Measurements from ENCODE around the gene MCM3AP.

Gene MCM3AP

DNA sequence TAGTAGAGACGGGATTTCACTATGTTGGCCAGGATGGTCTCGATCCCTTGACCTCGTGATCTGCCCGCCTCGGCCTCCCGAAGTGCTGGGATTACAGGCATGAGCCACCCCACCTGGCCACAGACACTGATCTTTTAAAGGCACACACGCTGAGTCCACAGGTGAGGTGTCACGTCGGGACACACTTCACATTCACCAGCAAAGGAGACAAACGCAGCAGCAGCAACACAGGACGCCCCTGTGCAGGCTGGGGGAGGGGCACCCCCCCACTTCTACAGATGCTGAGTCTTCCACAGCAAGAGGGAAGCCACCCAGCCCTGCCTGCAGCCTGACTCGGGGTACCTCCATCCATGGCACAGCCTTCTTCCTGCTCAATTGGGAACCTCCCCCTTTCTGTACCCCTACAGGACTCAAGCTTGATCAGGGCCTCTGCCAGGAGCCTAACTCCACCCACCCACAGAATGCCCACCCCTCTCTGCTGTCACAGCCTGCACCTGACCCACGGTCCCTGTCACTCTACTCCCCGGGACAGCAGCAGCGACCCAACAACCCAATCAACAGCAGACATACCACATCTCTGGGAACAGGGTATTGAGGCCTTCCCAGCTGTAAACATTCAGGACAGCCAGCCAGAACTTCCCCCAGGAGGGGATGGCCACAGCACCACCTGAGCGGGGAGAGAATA is 66.4 kb downstream of the MCM3AP start:
- no peak for DNase-seq (ENCODE audit: low read depth)

DNA sequence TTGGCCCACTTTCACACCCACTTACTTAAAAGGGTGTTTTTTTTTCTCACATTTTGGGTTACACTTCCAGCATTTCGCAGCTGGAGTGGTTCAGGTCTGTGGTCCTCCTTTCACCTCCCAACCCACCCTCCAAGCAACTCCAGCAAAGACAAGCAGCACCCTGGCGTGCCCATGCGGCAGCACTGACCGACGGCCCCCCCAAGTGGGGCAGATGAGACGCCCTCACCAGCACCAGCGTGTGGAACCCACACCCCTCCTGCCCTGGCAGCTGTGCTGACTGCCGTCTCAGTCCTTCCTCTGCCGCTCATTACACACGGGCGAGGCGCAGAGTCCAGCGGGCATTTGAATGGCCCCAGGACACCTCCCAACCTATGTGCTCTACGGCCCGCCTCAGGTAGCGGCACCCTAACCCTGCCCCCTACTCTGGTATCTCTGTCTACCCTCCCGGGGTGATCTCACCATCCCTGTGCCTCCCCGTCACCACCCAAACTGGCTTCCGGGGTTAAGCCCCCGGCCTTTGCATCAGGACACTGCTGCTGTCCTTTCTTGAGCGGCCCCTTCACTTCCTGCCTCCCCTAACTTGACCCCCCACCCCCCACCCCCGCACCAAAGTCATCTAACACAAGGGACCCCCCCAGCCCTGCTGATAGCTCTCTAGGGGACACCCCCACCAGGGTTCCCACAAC is 67.8 kb downstream of the MCM3AP start:
- DNase-seq (ENCODE audit: low read depth), result no peak

DNA sequence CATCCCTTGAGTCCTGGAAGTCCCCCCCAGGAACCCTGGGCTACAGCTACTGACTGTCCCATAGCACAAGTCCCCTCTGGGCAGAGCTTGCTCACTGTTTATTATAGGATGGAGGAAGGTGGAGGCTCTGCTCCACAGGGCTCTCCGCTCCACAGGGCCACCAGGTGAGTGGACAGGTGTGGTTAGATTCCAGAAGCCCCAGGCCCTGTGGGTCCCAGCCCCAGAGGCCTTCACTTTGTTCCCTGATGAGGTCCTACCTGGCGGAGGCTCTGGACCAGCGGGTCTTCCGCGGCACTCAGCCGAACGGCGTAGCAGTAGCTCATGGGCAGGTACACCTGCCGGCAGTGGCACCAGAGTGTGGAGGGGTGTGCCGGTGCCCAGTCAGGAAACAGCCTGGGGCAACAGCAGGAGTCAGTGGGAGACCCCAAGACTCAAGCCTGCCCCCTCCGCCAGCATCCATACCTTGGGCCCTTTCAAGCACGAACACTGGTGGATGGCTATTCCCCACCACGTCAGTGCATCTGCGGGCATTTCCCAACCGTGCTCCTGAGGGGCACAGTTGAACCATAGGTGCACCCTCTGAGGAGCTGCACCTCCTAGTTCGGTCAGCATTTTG is 69.2 kb downstream of the MCM3AP start:
- no peak for DNase-seq (ENCODE audit: low read depth)

DNA sequence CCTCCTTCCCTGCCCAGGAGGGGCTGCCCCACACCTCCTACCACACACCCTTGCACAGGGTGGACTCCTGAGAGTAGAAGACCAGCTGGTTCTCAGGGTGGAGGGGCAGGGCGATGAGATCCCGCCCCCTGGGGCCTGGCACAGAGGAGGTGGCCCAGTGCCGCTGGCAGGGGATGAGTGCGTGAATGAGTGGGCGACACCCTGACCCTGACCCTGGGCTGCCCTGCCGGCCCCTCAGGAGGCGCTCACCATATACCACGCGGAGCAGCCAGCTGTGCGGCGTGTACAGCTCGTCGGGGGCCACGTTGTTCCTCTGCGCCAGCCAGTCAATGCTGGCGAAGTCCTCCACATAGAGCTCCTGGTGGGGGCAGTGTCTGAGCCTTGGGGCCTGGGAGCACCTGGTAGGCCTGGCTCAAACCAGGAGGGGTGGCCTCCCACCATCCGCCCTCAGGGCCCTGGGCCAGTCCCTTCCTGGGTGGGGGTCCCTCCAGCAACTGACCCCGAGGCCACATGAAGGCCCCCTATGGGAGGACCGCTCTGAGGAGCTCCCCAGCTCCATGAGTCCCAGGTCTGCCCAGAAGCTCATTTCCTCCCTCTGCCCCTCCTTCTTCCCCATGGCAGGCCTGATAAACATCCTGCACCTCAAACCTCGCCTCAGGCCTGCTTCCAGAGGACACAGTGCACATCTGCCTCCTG is 69.8 kb downstream of the MCM3AP start:
- no peak for DNase-seq (ENCODE audit: low read depth)

DNA sequence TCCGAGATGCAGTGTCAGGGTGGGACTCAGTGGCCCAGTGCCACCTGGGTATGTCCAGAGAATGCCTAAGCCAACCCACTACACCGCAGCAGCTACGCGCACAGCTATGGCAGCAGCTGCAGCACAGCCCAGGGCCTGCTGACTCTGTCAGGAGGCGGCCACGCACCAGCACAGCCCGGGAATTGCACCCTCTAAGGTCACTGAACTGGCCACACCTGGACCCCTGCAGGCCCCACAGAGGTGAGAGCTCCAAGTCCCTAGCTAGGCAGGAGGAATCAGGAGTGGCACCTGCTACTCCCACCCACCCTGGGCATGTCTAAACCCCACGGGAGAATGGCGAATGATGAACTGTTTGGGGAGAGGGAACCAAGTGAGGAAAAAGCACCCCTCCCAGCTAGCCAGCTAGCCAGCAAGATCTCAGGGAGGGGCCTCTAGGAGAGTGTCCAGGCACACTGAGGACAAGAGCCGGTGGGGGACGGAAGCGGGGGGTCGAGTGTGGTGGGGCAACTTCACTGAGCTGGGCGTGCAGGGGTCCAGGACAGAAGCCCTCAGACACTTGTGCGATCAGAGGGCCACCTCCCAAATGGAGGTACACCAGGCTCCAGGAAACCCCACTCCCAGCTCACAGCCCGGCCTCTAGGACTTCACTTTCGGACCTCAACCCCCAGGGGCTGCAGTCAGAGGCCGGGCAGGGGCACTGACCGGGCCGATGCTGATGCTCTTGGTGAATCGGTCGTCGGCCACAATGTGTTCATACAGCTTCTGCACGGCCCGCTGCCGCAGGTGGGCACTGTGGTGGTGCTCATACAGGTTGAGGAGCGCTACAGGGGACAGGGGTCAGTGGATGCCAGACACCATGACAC is 70.7 kb downstream of the MCM3AP start:
- DNase-seq (ENCODE audit: low read depth), result no peak

DNA sequence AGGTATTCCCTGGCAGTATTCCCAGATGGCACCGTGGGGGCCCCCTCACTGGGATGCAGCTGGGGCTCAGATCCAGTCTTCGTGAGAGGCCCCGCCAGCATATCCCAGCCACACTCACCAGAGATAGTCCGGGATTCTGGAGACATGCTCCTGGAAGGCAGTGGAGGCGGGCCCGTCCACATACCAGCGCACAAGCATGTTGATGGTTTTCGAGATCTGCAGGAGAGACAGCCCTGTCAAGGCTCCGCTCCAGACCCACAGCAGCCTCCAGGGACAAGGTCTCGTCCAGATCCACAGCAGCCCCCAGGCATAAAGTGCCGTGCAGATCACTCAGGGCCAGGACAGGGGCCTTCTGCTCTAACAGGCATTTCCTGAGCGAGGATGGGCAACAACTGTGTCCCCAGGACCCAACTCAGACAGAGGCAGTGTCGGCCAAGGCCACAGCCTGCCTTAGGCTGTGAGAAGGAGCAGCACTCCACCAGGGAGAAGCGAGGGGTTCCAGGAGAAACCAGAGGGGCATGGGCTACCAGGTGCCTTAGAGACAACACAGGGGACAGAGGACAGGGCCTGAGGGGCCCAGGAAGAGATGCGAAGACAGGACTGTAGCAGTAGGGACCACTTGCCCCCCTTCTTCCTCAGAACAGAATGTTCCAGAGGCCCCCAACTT is 71.7 kb downstream of the MCM3AP start:
- no peak for DNase-seq (ENCODE audit: low read depth)

DNA sequence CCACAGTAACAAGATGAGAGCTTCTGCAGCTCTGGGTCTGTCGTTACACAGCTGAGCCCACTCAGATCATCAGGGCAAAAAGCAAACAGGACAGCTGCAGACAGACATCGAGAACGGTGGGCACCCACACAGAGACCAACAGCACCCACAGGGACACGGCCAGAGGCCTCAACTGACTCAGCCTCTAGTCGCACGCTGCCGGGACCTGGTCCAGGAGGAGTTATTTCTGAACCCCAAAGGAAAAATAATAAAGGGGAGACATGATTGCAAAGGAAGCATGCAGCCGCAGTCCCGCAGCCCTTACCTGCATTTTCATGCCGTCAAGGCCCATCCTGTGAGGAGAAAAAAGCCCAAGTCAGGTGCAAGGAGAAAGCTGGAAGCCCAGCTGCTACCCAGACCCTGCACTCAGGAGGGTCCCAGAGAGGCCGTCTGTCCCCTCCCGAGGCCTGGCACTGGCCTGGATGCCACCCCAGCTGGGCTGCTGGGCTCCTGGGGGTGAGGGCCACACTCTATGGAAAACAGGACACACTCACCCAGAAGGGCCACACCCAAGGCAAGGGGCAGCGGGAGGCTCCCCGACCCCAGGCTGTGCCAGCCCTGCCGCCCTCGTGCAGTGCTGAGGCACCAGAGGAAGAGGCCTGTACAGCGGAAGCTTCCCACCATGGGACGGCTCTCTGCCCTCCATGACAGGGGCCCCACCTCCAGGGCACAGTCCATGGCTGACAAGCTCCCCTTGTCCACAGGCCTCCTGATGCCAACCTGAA is 72.5 kb downstream of the MCM3AP start:
- no peak for DNase-seq (ENCODE audit: low read depth)

DNA sequence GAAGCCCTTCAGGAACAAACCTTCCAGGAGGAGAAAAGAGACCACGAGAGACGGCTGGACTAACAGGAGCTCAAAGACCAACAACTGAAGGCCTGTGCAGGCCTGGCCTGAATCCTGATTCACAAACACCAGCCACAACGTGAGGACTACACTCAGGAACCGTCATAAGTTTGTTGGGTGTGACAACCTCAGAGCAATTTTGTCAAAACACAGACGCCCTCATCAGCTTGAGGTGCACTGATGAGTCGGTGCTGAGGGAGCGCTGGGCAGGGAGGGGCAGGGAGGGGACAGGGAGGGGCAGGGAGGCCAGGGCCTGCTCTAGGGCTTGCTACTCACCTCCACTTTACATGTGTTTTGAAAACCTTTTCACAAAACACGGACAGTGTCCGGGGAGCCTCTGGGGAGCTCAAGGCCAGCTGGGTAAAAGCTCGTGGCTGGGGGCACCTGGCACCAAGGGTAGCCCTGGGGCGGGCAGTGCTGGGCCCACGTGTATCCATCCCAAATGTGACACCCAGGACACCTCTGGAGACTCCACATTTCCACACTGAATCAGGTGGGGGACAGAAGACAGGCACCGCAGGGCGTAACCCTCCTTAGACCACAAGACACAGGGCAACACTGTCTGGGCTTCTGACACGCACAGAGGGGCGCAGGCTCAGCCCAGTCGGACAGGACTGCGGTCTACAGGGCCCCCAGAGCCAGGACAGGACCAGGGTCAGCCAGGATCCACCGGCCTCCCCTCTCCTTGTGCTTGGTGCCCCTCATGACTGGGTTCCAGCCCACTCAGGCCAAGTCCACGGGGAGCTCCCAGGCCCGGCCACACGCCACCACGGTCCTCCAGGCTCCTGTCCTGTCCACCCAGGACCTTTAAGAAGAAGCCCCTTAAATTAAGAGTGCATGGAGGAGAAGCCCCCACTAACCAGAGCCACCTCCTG is 73.4 kb downstream of the MCM3AP start:
- DNase-seq (ENCODE audit: low read depth), result no peak

DNA sequence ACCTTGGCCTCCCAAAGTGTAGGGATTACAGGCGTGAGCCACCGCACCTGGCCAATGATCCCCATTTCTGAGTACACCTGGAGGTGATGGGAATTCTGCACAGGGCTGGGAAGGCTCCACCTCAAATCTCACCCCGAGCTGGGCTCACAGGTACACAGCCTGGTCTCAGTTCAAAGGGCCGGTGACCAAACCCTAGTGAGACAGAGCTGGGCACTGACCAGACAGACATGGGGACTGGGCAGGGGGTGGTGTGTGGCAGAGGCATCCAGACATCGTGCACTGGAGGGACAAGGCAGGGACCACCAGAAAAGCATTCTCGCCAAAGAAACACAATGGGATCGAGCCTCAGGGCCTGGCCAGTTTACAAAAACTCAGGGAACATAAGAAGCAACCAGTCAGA is 74.0 kb downstream of the MCM3AP start:
- no peak for DNase-seq (ENCODE audit: low read depth)

DNA sequence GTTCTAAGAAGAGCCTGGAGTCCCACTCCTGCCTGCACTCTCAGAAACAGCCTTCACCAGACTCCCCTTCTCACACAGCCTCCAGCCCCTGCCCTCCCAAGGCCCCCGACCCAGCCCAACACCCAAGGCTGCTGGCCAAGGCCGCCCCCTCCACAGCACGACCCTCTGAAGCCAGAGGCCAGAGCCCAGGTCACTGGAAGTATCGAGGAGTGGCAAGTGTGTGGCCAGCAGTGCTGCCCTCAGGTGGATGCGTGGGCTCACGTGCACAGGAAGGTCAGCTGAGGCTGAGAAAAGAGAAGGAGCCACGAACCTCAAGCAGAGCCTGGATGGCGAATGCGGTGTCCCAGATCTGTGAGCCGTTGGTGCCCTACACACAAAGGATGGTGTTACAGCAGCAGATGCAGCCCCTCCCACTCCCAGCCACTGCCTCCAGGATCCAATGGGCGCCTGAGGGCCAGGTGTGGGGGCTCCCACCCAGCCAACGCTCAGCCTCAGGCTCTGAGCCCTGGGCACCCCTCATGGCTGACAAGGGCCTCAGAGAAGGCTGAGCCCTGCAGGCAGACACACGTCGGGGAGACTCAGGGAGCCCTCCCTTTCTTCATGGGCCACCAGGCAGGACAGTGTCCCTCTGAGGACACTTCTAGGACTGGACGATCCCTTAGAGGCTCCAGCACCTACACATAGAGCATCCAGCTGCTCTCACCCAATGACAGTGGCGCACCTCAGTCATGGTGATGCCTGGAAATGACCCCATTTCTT is 74.9 kb downstream of the MCM3AP start:
- DNase-seq (ENCODE audit: low read depth), result no peak

DNA sequence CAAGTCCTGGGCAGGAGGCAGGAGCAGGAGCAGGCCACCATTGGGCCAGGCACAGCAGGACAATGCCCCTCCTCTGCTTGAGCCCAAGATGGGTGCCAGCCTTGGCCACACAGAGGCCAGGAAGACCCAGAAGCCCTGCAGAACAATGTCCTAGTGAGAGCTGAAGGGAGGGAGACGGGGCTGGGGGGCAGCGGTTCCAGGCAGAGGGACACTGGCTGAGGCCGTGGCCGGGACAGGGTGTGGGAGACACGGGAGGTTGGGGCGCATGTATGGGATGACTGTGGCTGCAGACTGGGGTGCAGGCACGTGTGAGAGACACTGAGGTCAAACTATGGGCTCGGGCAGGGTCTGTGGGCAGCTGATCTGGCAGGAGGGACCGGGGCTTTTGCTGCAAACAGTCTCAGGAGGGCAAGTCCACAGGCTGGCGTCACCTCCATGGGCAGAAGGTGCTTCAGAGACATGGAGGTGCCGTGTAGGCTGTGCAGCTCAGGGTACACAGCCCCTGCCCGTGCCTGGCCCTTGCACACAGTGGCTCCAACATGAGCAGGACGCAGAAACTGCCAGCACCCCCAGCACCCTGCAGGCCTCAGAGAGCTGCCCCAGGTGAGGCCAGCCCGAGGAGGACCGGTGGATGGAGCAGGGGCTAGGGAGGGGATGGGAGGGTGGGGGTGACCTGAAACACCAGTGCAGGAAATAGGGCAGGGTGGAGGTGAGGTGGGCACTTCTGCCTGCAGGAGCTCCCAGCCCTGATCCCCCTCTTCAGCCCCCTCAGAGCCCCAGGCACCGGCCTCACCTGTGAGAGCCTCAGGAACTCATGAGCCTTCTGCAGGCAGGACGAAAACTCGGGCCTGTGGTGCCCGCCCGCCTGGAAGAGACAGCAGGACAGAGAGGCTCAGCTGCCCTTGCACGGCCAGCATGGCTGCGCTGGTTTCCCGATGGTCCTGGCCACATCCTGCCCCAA is 76.4 kb downstream of the MCM3AP start:
- no peak for DNase-seq (ENCODE audit: low read depth)

DNA sequence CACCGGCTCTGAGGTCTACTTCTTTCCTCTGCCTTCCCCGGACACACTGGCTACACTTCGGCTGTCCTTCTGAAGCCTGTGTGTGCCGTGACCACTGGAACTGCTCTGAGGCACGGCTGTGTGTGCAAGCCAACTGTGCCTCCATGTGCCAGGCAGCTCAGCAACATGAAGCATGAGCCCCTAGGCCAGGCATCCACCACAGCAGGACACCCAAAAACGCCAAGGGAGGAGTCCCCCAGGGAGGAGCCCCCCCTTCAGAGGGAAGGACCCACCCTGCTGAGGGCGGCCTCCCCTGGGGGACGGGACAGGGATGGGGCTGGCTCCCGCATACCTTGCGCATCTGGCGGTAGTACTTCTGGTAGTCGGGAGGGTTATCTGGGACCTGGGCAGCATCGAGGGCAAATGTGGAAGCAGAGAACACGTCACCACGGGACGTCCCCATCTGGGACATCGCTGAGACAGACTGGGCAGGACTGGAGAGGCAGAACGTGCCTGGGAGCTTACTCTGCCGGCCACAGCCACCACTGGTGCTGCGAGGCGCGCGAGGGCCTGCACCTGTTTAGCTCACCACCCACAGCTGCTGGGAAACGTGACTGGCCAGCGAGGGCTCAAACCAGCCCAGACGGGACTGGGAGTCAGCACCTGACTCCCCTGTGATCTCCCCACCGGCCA is 77.4 kb downstream of the MCM3AP start:
- no peak for DNase-seq (ENCODE audit: low read depth)

DNA sequence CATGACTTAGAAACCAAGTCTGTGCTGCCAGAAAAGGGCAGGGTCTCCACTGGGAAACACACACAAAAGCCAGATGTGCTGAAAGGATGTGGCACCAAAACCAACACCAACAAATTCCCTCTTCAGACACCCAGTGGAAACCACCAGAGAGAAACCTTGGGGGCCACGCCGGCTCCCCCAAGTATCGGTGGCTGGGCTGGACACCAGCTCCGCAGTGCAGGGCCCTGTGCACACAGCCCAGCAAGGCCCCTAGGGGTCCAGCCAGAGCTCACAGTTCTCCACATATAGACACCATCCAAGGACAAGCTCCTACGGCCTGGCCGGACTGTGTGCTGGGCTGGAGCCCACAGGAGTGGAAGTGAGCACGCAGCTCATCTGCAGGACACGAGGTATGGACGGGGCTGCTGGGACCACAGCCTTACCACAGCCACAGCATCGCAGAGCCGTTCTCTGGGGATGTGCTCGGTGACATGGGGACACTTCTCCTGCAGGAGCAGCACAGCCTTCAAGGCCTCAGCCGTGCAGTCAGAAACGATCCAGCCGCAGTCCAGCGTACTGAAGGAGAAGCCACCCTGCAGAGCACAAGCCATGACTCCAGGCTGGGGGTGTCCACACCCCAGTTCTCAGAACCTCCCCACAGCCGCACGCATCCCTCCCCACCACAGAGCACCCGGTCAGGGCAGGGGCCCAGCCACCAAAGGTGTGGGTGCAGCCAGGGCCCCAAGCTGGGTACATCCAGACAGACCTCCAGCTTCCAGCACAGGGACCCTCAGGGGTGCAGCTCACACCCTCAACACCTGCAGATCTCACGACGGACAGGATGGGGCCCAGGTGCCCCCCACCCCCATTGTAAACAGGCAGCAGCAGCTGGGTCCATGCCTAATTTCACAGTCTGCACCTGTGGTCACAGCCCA is 78.1 kb downstream of the MCM3AP start:
- DNase-seq (ENCODE audit: low read depth), result no peak

DNA sequence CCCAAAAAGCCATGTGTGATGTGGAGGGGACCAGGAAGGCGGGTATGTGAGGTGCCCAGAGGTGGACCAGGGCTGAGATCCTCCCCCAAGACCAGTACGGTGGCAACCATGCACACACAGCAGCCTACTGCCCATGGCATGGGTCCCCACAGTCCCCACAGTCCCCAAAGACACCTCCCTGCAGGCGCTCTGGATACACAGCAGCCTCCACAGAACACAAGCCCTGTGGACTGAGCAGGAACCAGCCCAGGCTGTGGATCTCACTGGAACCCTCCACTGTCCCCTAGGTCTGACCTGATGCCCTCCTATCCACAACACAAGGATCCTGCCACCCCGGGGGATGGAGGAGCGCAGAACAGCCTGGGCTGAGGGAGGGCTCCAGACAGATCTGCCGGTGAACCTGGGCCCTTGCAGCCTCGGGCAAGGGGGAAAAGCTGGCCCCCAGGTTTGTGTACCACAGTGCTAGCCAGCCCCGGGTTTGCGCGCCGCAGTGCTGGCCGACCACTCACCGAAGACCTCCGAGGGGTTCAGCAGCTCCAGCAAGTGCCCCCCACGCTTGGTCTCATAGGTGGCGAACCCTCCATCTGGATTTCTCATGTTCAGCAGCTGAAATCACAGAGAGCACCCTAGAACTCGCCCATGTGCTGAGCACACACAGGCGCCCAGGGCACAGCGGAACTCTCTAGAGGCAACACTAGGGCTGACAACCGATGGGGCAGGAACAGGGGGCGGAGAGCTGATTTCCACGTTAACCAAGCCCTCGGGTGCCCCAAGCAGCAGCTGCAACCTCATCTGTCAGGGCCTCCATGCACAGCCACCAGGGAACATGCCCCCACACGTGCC is 79.0 kb downstream of the MCM3AP start:
- no peak for DNase-seq (ENCODE audit: low read depth)

DNA sequence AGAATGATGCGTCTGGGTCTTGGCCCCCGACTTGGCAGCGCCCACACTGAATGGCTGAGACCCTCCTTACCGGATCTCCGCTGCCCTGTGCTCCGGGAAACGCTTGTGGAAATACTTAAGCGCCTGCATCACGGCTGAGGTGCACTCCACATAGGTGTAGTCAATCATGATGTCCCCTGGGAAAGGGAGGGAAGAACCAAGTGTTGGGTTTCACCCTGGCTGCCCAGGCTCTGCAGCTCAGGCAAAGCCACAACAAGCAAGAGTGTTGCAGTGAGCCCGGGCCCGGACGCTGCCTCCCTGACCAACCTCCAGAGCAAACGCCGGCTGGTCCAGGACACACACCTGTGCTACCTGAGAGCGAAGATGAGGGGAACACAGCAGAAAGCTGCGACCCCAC is 79.6 kb downstream of the MCM3AP start:
- DNase-seq (ENCODE audit: low read depth), result no peak

All from stimulated activated CD8-positive, alpha-beta memory T cell treated with anti-CD3 and anti-CD28 coated beads, Interleukin-7, amount 100 ng/mL, for 24 hours (primary cell).